GM19328 (cell line): ENCODE results near the gene ADAM12.
A peak's percentile ranks its signal among the peaks of the same experiment; 100 is the strongest.

Experiments
- ATAC-seq: cut with Tn5 transposase; IDR thresholded peaks from one replicate; pipeline ENCODE4 v1.9.1; 2021; ENCODE audit warnings: mild to moderate bottlenecking, moderate library complexity; ENCODE audit not compliant: unreplicated experiment

ADAM12 gene

DNA sequence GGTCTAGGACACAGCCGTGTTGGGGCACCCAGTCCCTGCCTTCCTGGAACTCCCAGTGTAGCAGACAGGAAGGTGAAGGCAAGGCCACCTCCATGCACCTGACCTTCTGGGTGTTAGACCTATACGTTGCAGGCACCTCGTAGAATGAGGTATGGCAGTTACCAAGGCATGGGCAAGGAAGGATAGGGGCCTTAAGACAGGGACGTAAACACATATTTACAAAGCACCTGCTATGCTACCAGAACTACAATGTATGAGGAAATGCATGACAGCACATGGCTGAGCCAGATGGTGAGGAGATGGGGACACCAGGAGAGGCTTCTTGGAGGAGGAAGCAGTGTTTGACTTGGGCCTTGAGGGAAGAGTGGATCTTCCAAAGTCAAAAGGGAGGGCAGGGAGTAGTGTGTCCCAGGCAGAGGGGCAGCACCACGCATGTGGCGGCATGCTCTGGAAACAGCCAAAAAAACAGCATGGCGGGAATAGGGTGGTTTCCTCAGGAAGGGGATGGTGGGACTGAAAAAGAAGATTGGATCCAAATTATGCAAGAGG is 260.7 kb downstream of the ADAM12 start:
- no peak for ATAC-seq

- ATAC-seq = no peak
Observed at GRCh38 chr10:126126866-126127265, 261.4 kb downstream of the ADAM12 start.

- no peak for ATAC-seq
Observed at GRCh38 chr10:126126023-126126422, 262.3 kb downstream of the ADAM12 start.

- ATAC-seq = no peak
Observed at GRCh38 chr10:126124668-126125349, 263.5 kb downstream of the ADAM12 start.

DNA sequence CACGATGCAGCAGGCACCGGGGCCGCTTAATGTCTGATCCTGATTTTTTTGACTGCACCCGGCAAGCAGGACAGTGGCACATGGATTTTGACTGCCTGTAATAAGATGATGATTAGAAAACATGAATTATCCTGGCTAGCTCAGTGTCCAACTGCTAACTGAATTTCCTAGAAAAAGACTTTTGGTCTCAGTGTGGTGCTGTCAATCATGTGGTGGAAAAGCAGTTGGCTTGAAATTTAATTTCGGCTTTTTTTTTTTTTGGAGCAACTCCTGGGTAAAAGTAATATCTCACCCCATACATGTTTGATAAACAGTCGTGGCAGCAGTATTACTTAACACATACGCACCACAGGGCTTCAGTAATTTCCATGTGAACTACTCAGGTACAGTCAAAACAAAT is 264.2 kb downstream of the ADAM12 start:
- ATAC-seq = no peak

- no peak for ATAC-seq
Observed at GRCh38 chr10:126123466-126123865, 264.8 kb downstream of the ADAM12 start.

DNA sequence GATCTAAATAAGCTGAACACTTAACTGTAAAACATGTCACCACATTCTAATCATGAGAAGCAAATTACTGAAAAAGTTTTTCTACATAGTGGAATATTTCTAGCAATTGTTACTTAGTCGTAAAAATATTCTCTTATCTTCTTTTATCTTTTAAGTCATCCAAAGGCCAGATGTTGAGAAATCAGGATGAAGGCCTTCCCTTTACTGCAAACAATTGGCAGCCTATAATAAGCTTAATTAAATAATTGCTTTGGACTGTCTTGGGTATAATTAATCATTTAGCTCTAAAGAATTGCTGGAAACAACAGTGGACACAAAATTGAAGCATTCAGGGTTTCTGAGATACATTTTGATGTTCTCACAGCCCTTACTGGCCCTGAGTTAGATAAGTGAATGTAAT is 265.4 kb downstream of the ADAM12 start:
- ATAC-seq = no peak

DNA sequence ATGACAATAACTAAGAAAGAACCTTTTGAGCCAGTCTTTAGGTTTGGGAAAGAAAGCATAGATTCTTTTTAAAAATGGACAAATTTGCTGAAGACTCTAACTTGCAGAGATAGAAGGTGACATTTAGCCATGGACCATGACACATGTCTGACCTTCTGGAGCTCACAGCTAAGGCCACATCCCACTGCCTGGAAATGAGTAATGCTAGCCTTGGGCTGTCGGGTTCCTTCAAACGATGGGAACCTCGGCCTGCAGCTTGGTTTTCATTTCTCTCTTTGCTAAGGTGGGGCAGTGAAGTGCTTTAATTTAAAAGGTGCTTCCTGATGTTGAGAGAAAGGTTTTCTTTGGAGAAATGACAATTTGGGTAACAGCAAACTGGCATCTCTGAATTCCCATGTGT is 268.7 kb downstream of the ADAM12 start:
- ATAC-seq = no peak

DNA sequence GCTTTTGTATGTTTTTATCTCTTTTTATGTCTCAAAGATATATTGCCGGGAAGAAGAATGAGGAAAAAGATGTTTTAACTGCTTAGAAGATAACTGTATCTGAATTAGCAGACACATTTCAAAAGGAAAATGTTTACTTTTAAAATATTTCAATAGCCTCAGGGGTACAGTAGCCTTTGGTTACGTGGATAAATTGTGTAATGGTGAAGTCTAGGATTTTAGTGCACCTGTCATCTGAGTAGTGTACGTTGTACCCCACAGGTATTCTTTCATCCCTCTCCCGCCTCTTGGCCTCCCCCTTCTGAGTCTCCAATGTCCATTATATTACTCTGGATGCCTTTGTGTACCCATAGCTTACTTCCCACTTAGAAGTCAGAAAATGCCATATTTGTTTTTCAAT is 269.8 kb downstream of the ADAM12 start:
- ATAC-seq = no peak

DNA sequence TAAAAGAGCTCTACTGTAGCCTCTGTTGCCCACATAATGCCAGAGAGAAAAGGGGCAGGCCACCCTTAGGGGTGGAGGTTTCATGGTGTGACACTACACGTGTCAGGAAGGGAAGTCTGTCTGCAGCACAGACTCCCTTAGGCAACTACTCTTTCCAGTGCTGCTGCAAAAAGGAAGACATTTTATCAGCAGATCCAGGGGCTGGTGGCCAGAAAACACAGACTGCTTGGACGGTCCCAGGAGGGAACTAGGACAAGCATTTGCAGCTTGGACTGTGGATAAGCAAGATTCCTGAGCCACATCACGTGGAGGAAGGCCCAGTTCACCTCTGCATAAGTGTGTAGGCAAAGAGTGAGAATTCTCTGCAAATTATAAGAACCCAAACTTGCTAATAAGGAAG is 271.1 kb downstream of the ADAM12 start:
- ATAC-seq = no peak

GRCh38 chr10:126115886-126116285 is 272.4 kb downstream of the ADAM12 start:
- ATAC-seq = no peak

DNA sequence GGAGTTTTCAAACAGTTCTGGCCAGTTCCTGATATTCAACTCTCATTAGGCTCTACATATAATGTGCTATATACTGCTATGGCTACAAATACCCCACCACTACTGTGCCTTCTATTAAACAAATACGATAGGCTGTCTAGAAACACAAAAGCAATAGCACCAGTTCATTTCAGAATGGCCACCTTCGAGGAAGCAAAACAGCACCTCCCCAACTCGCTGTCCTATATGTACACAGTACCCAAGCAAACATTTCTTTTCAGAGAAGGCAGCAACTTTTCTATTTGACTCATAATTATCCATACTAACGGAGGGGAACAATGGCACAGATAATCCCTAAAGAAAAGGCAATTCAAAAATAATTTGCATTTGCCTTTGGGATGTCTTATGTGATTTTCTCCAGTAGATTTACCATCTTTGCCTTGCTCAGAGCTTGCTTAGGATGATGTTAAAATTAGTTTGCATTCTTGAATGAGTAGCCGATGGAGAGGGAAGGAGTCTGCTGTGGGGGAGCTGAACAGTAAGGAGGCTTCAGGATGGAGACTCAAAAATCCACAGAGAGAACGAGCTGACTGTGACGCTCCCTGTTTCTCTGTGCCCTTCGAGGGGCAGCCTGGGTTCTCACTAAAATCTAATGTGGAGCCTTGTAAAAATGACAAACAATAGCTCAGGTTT is 273.3 kb downstream of the ADAM12 start:
- no peak for ATAC-seq

DNA sequence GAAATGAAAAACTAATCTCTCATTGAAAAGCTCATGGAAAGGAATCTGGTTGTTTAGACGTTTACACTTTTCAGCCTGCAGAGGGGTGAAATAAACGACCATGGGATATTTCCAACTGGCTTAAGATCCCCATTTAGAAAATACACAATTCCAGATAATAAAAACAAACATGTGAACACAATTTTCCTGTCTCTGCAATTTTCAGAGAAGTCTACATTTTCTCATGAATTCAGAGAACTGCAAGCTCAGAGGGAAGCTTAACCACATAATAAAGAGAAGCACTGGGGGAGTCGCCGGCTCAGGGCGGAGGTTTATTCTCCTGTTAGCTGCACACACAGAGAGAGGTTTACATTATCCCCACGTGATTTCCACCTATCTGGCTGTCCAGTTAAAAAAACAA is 276.8 kb downstream of the ADAM12 start:
- ATAC-seq = no peak

DNA sequence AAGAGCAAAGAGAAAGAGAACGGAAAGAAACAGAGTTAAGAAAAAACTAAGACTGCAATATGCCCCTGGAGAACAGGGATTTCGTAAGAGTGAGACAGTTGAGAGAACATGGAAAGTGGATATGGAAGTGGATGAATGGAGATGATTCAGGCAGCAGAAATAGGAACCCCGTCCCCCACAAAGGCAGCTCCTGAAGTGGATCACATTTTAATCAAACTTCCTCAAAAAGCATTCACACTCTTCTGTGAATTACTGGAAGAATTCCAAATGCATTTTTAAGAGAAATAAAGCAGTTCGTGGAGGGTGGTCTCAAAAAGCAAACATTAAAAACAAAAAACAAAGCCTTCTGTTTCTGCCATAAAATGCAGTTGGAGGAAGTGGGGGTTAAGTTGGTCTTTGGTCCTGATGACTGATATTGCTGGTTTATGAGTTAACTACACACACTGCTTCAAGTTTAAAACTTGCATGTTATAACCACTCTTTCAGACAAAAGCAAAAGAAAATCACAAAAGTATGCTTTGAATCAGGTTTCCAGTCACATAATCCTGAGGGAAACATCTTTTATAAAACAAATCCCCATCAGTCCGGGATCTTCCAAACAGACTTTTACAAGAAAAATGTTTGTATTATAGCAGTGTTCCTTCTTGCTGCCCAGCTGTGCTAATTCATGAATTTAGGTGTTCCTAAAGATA is 277.6 kb downstream of the ADAM12 start:
- no peak for ATAC-seq

GRCh38 chr10:126109893-126110292 is 278.4 kb downstream of the ADAM12 start:
- ATAC-seq = no peak

- no peak for ATAC-seq
Observed at GRCh38 chr10:126108693-126109092, 279.6 kb downstream of the ADAM12 start.

- ATAC-seq = no peak
Observed at GRCh38 chr10:126104767-126105166, 283.5 kb downstream of the ADAM12 start.

DNA sequence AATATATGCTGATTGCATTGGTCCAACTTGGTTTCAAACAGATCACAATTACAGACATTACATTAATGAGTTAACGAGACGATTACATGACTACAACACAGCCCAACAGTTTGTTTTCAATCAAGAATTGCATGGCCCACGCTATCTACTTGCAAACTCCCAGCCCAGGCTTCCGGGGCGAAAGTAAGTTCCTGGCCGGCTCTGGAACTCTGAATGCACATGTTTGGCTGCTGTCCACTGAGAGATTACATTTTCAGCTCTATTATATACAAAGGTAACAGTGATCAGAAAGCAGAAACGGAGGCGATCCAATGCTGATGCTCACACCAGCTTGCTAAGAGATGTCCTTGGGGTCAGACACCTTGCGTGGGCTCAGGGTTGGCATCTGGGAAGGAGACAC is 285.6 kb downstream of the ADAM12 start:
- ATAC-seq = no peak

DNA sequence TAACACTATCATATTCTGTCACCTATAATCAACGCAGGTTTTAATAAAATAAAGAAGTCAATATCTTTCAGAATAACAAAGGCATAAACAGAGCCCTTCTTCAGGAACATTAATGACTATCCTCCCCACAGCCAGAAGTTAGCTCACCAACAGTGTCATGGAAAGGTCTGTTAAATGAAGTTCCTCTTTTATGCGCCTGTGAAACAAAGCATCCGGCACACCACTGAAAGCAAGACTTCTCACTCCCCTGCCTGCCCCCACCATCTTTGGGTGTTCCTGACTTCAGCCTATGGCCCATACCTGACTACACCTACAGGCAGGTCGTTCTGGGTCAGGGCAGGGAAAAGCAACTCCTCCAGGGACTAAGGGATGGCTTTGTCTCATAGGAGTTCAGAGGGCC is 286.5 kb downstream of the ADAM12 start:
- peak; percentile 98 for ATAC-seq

- ATAC-seq = no peak
Observed at GRCh38 chr10:126101325-126101724, 287.0 kb downstream of the ADAM12 start.

GRCh38 chr10:126099366-126099765 is 288.9 kb downstream of the ADAM12 start:
- ATAC-seq = no peak

GRCh38 chr10:126098226-126098581 is 290.1 kb downstream of the ADAM12 start:
- ATAC-seq = no peak
